ENCODE data around the gene RAD18. TPM values are rescaled to one million over a fixed set of nuclear protein-coding genes. Genes with fewer than 3 reads are reported as not detected.

Gene RAD18
- total RNA-seq, 1 experiment from 2014 or later, result 42.5 TPM

GRCh38 chr3:8900869-8901268 lies 62.4 kb downstream of the RAD18 start:
- no peaks in the 10 kb centered on the region for H3K27me3 ChIP-seq (replicated peaks; ENCODE audit: insufficient read depth, low read depth, low read length, poor library complexity)
- no peak for DNase-seq (ENCODE audit: low spot score)
- H3K4me1 ChIP-seq (ENCODE audit: insufficient read depth, low read length, poor library complexity, severe bottlenecking), result no peaks in the 10 kb centered on the region
- no peak for TF ChIP-seq CTCF (conservative IDR thresholded peaks at IDR 0.05; ENCODE audit: low read depth, low read length)
- TF ChIP-seq EZH2 (IDR thresholded peaks at IDR 0.05; ENCODE audit: borderline replicate concordance, low read depth, low read length, poor library complexity, severe bottlenecking), result no peak
- BruUV-seq (replicated peaks), result no TSS peak
- POLR2A ChIA-PET (ENCODE audit: low non-redundant PET), result no interaction called here
- no peak overlapping the region for H3K27ac ChIP-seq (ENCODE audit: low read depth, low read length, poor library complexity, severe bottlenecking)
- CTCF ChIA-PET, result no interaction called here
- no peaks in the 10 kb centered on the region for H3K9me3 ChIP-seq (ENCODE audit: low read depth, low read length, poor library complexity, severe bottlenecking)
- H3K4me3 ChIP-seq (ENCODE audit: low read depth, low read length, poor library complexity, severe bottlenecking), result no peak overlapping the region
- H3K36me3 ChIP-seq (ENCODE audit: insufficient read depth, low read length, poor library complexity, severe bottlenecking), result peaks cover 5% of the 10 kb centered on the region
- intact Hi-C loops (cut with micrococcal nuclease; ENCODE audit: unreplicated experiment), result no loop called here

- no peak for DNase-seq (ENCODE audit: low spot score)
- ChIA-PET POLR2A (ENCODE audit: low non-redundant PET) (no interaction called here), CTCF (interaction anchor here (0.5 kb wide), 1 partner anchor 87 kb away, joined by 3 read pairs; no protein-coding TSS in a partner anchor)
- H3K9me3 ChIP-seq (ENCODE audit: low read depth, low read length, poor library complexity, severe bottlenecking), result no peaks in the 10 kb centered on the region
- no TSS peak for BruUV-seq (replicated peaks)
- intact Hi-C loops (cut with micrococcal nuclease; ENCODE audit: unreplicated experiment), result no loop called here
- H3K4me1 ChIP-seq (ENCODE audit: insufficient read depth, low read length, poor library complexity, severe bottlenecking), result no peaks in the 10 kb centered on the region
- H3K27ac ChIP-seq (ENCODE audit: low read depth, low read length, poor library complexity, severe bottlenecking), result no peak overlapping the region
- no peak overlapping the region for H3K4me3 ChIP-seq (ENCODE audit: low read depth, low read length, poor library complexity, severe bottlenecking)
- H3K36me3 ChIP-seq (ENCODE audit: insufficient read depth, low read length, poor library complexity, severe bottlenecking), result peaks cover 5% of the 10 kb centered on the region
- no peaks in the 10 kb centered on the region for H3K27me3 ChIP-seq (replicated peaks; ENCODE audit: insufficient read depth, low read depth, low read length, poor library complexity)
- TF ChIP-seq CTCF (conservative IDR thresholded peaks at IDR 0.05; ENCODE audit: low read depth, low read length), result no peak
- TF ChIP-seq EZH2 (IDR thresholded peaks at IDR 0.05; ENCODE audit: borderline replicate concordance, low read depth, low read length, poor library complexity, severe bottlenecking), result no peak
Observed at GRCh38 chr3:8899876-8900460, 63.3 kb downstream of the RAD18 start.

GRCh38 chr3:8895829-8896228 lies 67.4 kb downstream of the RAD18 start:
- no peak for DNase-seq (ENCODE audit: low spot score)
- CTCF ChIA-PET, result no interaction called here

More at GRCh38 chr3:8895829-8896228, 67.4 kb downstream of the RAD18 start:
- POLR2A ChIA-PET (ENCODE audit: low non-redundant PET), result no interaction called here
- no peaks in the 10 kb centered on the region for H3K4me1 ChIP-seq (ENCODE audit: insufficient read depth, low read length, poor library complexity, severe bottlenecking)
- H3K27me3 ChIP-seq (replicated peaks; ENCODE audit: insufficient read depth, low read depth, low read length, poor library complexity), result no peaks in the 10 kb centered on the region
- intact Hi-C loops (cut with micrococcal nuclease; ENCODE audit: unreplicated experiment), result no loop called here
- BruUV-seq (replicated peaks), result no TSS peak
- H3K9me3 ChIP-seq (ENCODE audit: low read depth, low read length, poor library complexity, severe bottlenecking), result no peaks in the 10 kb centered on the region
- no peak overlapping the region for H3K4me3 ChIP-seq (ENCODE audit: low read depth, low read length, poor library complexity, severe bottlenecking)
- peaks cover 5% of the 10 kb centered on the region for H3K36me3 ChIP-seq (ENCODE audit: insufficient read depth, low read length, poor library complexity, severe bottlenecking)
- H3K27ac ChIP-seq (ENCODE audit: low read depth, low read length, poor library complexity, severe bottlenecking), result no peak overlapping the region
- TF ChIP-seq CTCF (conservative IDR thresholded peaks at IDR 0.05; ENCODE audit: low read depth, low read length) (no peak), EZH2 (IDR thresholded peaks at IDR 0.05; ENCODE audit: borderline replicate concordance, low read depth, low read length, poor library complexity, severe bottlenecking) (no peak)
